ENCODE data around the gene SFTPD. TPM values are rescaled to one million over a fixed set of nuclear protein-coding genes. Genes with fewer than 3 reads are reported as not detected.
"Not testable (repeated sequence)": the region's sequence is repeated elsewhere in the genome, so short reads cannot be mapped to it uniquely, and the experiment has no call there.

The SFTPD gene
- total and polyA plus RNA-seq, 2 of the 13 experiments (the other 11 are each of a cell fraction or from before 2014, with no cell fraction given), result not detected

DNA sequence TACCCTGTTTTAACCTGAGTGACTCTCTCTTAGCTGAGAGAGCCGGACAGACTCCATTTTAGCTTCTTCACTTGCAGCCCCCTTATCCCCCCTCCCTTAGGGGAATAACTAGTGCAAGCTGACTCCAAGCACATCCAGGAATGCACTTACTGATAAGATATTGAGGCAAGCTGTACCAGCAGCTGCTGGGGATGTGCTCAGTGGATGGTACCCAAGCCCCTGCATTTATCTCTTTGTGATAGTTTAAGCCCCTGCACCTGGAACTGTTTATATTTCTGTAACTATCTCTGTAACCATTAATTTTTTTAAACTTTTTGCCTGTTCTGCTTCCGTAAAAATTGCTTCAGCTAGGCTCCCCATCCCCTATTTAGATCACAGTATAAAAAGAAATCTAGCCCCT is 37.8 kb upstream of the SFTPD start:
- WGBS (ENCODE audit: low lambda C conversion rate), result 26% methylated on average over 2 of the region's 2 CpGs
- BruUV-seq (replicated peaks); CTCF ChIA-PET (ENCODE audit: low intra/inter-chr PET ratio, low total read pairs); H3K9me3 ChIP-seq (ENCODE audit: low read length); H3K36me3 ChIP-seq (replicated peaks in 1 of 2; ENCODE audit: control insufficient read depth in 1 of 2, insufficient read depth in 2 of 2, low read length in 2 of 2); in situ Hi-C loops (cut with HindIII; ENCODE audit: extremely low pct_ligation_motif_present, low pct_unique_long_range_greater_than_20kb); H3K4me2 ChIP-seq (ENCODE audit: low read depth, low read length); H2AFZ ChIP-seq (ENCODE audit: low read length); DNase-seq (ENCODE audit: low spot score); intact Hi-C loops (cut with micrococcal nuclease; ENCODE audit: unreplicated experiment); H3K79me2 ChIP-seq (ENCODE audit: insufficient read depth, low read length); H3K9ac ChIP-seq (ENCODE audit: insufficient read depth, low read depth, low read length); ATAC-seq; POLR2A ChIA-PET; H3K27ac ChIP-seq (ENCODE audit: extremely low read length, insufficient read depth, low read length); H3K4me3 ChIP-seq (replicated peaks in 1 of 3; ENCODE audit: insufficient read depth in 1 of 3, low read depth in 2 of 3, low read length in 3 of 3); H4K20me1 ChIP-seq (ENCODE audit: insufficient read depth, low read length); FAIRE-seq; H3K4me1 ChIP-seq (ENCODE audit: insufficient read depth, low read length): not testable (repeated sequence)
- H3K27me3 ChIP-seq (ENCODE audit: control insufficient read depth in 1 of 2, insufficient read depth in 2 of 2, low read length in 2 of 2), result peaks cover 0 to 27% of the 10 kb centered on the region in 2 experiments; a peak in 3 of 5 replicates

DNA sequence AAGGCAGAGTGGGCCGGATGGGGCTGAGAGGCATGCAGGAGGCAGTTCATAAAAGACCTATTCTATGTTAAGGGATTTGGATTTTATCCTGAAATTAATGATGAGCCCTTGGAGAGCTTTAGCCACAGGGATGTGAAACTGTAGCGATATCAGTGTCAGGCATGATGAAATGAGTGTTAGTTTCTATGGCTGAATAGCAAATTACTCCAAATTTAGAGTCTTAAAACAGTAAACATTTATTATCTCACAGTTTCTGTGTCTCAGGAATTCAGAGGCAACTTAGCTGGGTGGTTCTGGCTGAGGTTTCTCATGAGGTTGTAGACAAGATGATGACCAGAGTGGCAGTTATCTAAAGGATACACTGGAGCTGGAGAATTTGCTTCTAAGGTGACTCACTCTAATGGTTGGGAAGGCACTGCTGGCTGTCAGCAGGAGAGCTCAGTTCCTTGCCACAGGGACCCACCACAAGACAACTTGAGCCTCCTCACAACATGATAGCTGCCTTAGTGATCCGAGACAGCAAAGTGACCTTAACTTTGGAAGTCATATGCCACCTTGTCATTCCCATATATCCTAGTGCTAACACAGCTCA is 36.7 kb upstream of the SFTPD start:
- WGBS (ENCODE audit: low lambda C conversion rate), result 0% methylated on average over 3 of the region's 3 CpGs
- Histone ChIP-seq H3K36me3 (replicated peaks in 1 of 2; ENCODE audit: control insufficient read depth in 1 of 2, insufficient read depth in 2 of 2, low read length in 2 of 2) (no peaks in the 10 kb centered on the region), H2AFZ (ENCODE audit: low read length) (no peak overlapping the region), H3K9me3 (ENCODE audit: low read length) (no peaks in the 10 kb centered on the region; the same call in 1 of the 2 replicates), H4K20me1 (ENCODE audit: insufficient read depth, low read length) (no peaks in the 10 kb centered on the region), H3K79me2 (ENCODE audit: insufficient read depth, low read length) (no peaks in the 10 kb centered on the region), H3K4me1 (ENCODE audit: insufficient read depth, low read length) (no peaks in the 10 kb centered on the region), H3K9ac (ENCODE audit: insufficient read depth, low read depth, low read length) (no peak overlapping the region), H3K4me2 (ENCODE audit: low read depth, low read length) (no peak overlapping the region), H3K27me3 (ENCODE audit: control insufficient read depth in 1 of 2, insufficient read depth in 2 of 2, low read length in 2 of 2) (peaks cover 0 to 37% of the 10 kb centered on the region in 2 experiments; a peak in 3 of 5 replicates), H3K4me3 (replicated peaks in 1 of 3; ENCODE audit: insufficient read depth in 1 of 3, low read depth in 2 of 3, low read length in 3 of 3) (no peak overlapping the region), H3K27ac (ENCODE audit: extremely low read length, insufficient read depth, low read length) (no peak overlapping the region)
- ChIA-PET CTCF (ENCODE audit: low intra/inter-chr PET ratio, low total read pairs) (no interaction called here), POLR2A (no interaction called here)
- in situ Hi-C loops (cut with HindIII; ENCODE audit: extremely low pct_ligation_motif_present, low pct_unique_long_range_greater_than_20kb), result no loop called here
- intact Hi-C loops (cut with micrococcal nuclease; ENCODE audit: unreplicated experiment), result no loop called here
- ATAC-seq (no peak), FAIRE-seq (no peak), DNase-seq (ENCODE audit: low spot score) (no peak)
- TF ChIP-seq ZMYM3 (CRISPR knock-in tag; IDR thresholded peaks at IDR 0.05) (no peak), BRD4 (CRISPR knock-in tag; IDR thresholded peaks at IDR 0.05) (no peak), GTF2F1 (IDR thresholded peaks at IDR 0.05; ENCODE audit: low read length) (no peak), ERF (CRISPR knock-in tag; IDR thresholded peaks at IDR 0.05) (no peak), MTA3 (CRISPR knock-in tag; IDR thresholded peaks at IDR 0.05) (no peak), MAF1 (CRISPR knock-in tag; IDR thresholded peaks at IDR 0.05; ENCODE audit: borderline replicate concordance) (no peak), PTBP1 (IDR thresholded peaks at IDR 0.05; ENCODE audit: low read depth, low read length, poor library complexity, severe bottlenecking) (no peak), RNF2 (conservative IDR thresholded peaks at IDR 0.05; ENCODE audit: low read depth) (no peak), ZNF333 (CRISPR knock-in tag; IDR thresholded peaks at IDR 0.05; ENCODE audit: borderline replicate concordance) (no peak), ZBTB21 (CRISPR knock-in tag; IDR thresholded peaks at IDR 0.05) (no peak), ZNF431 (CRISPR knock-in tag; IDR thresholded peaks at IDR 0.05; ENCODE audit: borderline replicate concordance, low read depth) (no peak), ZNF383 (CRISPR knock-in tag; IDR thresholded peaks at IDR 0.05; ENCODE audit: borderline replicate concordance) (no peak), ZNF780A (CRISPR knock-in tag; IDR thresholded peaks at IDR 0.05) (no peak)
- TF ChIP-seq, protein P1, sequence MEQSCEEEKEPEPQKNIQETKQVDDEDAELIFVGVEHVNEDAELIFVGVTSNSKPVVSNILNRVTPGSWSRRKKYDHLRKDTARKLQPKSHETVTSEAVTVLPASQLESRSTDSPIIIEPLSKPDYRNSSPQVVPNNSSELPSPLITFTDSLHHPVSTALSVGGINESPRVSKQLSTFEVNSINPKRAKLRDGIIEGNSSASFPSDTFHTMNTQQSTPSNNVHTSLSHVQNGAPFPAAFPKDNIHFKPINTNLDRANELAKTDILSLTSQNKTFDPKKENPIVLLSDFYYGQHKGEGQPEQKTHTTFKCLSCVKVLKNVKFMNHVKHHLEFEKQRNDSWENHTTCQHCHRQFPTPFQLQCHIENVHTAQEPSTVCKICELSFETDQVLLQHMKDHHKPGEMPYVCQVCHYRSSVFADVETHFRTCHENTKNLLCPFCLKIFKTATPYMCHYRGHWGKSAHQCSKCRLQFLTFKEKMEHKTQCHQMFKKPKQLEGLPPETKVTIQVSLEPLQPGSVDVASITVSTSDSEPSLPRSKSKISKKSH (CRISPR knock-in tag; IDR thresholded peaks at IDR 0.05; ENCODE audit: borderline replicate concordance), result no peak
- TF ChIP-seq, protein P2, sequence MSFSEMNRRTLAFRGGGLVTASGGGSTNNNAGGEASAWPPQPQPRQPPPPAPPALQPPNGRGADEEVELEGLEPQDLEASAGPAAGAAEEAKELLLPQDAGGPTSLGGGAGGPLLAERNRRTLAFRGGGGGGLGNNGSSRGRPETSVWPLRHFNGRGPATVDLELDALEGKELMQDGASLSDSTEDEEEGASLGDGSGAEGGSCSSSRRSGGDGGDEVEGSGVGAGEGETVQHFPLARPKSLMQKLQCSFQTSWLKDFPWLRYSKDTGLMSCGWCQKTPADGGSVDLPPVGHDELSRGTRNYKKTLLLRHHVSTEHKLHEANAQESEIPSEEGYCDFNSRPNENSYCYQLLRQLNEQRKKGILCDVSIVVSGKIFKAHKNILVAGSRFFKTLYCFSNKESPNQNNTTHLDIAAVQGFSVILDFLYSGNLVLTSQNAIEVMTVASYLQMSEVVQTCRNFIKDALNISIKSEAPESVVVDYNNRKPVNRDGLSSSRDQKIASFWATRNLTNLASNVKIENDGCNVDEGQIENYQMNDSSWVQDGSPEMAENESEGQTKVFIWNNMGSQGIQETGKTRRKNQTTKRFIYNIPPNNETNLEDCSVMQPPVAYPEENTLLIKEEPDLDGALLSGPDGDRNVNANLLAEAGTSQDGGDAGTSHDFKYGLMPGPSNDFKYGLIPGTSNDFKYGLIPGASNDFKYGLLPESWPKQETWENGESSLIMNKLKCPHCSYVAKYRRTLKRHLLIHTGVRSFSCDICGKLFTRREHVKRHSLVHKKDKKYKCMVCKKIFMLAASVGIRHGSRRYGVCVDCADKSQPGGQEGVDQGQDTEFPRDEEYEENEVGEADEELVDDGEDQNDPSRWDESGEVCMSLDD (CRISPR knock-in tag; IDR thresholded peaks at IDR 0.05; ENCODE audit: borderline replicate concordance), result no peak
- no TSS peak for BruUV-seq (replicated peaks)
